Endothelial cell (in vitro differentiated cells): ENCODE measurements around the gene SOX12. TPM values are rescaled to one million over a fixed set of nuclear protein-coding genes. Genes with fewer than 3 reads are reported as not detected.

Source experiments
- DNase-seq: peaks from one replicate; pipeline ENCODE4 v3.0.0; 2021; ENCODE audit warnings: low spot score
- H3K27ac Mint-ChIP-seq: one replicate; pipeline ENCODE4 v1.8.0; 2021; ENCODE audit warnings: mixed read lengths, inconsistent platforms; ENCODE audit not compliant: unreplicated experiment
- H3K27me3 Mint-ChIP-seq: one replicate; pipeline ENCODE4 v1.8.0; 2021; ENCODE audit warnings: mild to moderate bottlenecking, moderate library complexity, mixed read lengths, inconsistent platforms; ENCODE audit not compliant: unreplicated experiment
- H3K36me3 Mint-ChIP-seq: one replicate; pipeline ENCODE4 v1.8.0; 2021; ENCODE audit warnings: mild to moderate bottlenecking, low read depth, mixed read lengths, inconsistent platforms; ENCODE audit not compliant: unreplicated experiment
- H3K4me1 Mint-ChIP-seq: one replicate; pipeline ENCODE4 v1.8.0; 2021; ENCODE audit warnings: mild to moderate bottlenecking, mixed read lengths, inconsistent platforms; ENCODE audit not compliant: unreplicated experiment
- H3K4me3 Mint-ChIP-seq: one replicate; pipeline ENCODE4 v1.8.0; 2021; ENCODE audit warnings: mild to moderate bottlenecking, mixed read lengths, inconsistent platforms; ENCODE audit not compliant: unreplicated experiment
- H3K9me3 Mint-ChIP-seq: one replicate; pipeline ENCODE4 v1.8.0; 2021; ENCODE audit warnings: mixed read lengths, inconsistent platforms; ENCODE audit not compliant: unreplicated experiment
- CTCF ChIP-seq: fragments of 200-600 bp; sonication (generic); IDR thresholded peaks from one replicate; pipeline ENCODE4 v1.5.0; 2021; ENCODE audit warnings: antibody characterized with exemption; ENCODE audit not compliant: unreplicated experiment
- total RNA-seq: library from RNA; stranded (reverse); fragmentation: NEBNext Ultra II Directional; extraction: Animal tissue kit (Norgen Biotek cat#: 25700); gene quantifications from one replicate; pipeline ENCODE4 v1.2.1, GENCODE V29; 2021; ENCODE audit not compliant: unreplicated experiment

Gene SOX12
- total RNA-seq, 1 donor from 2014 or later: 64.7 TPM

GRCh38 chr20:363319-364078, 38.1 kb downstream of the SOX12 start:
- H3K4me1 Mint-ChIP-seq: peaks cover under 1% of the 10 kb centered on the region
- DNase-seq: no peak
- TF ChIP-seq CTCF: no peak
- peaks cover 9% of the 10 kb centered on the region for H3K27me3 Mint-ChIP-seq
- no peaks in the 10 kb centered on the region for H3K9me3 Mint-ChIP-seq
- no peak overlapping the region for H3K4me3 Mint-ChIP-seq
- peaks cover under 1% of the 10 kb centered on the region for H3K36me3 Mint-ChIP-seq
- H3K27ac Mint-ChIP-seq: no peak overlapping the region

- Mint-ChIP-seq H3K4me1 (peaks cover 11% of the 10 kb centered on the region), H3K27ac (no peak overlapping the region), H3K36me3 (peaks cover 9% of the 10 kb centered on the region), H3K9me3 (no peaks in the 10 kb centered on the region), H3K4me3 (no peak overlapping the region), H3K27me3 (peaks cover 11% of the 10 kb centered on the region)
- no peak for TF ChIP-seq CTCF
- DNase-seq: no peak
Measured at GRCh38 chr20:364905-365794, 39.8 kb downstream of the SOX12 start.

- H3K9me3 Mint-ChIP-seq: no peaks in the 10 kb centered on the region
- H3K36me3 Mint-ChIP-seq: peaks cover 9% of the 10 kb centered on the region
- no peak for TF ChIP-seq CTCF
- no peak for DNase-seq
- H3K4me3 Mint-ChIP-seq: no peak overlapping the region
- H3K4me1 Mint-ChIP-seq: peaks cover 21% of the 10 kb centered on the region
- no peak overlapping the region for H3K27ac Mint-ChIP-seq
- peaks cover 11% of the 10 kb centered on the region for H3K27me3 Mint-ChIP-seq
Measured at GRCh38 chr20:366041-366718, 40.8 kb downstream of the SOX12 start.

GRCh38 chr20:366719-367485, 41.5 kb downstream of the SOX12 start:
- no peak overlapping the region for H3K4me3 Mint-ChIP-seq
- peaks cover 11% of the 10 kb centered on the region for H3K27me3 Mint-ChIP-seq
- H3K36me3 Mint-ChIP-seq: peaks cover 9% of the 10 kb centered on the region
- TF ChIP-seq CTCF: no peak
- H3K4me1 Mint-ChIP-seq: peaks cover 28% of the 10 kb centered on the region
- no peak for DNase-seq
- no peaks in the 10 kb centered on the region for H3K9me3 Mint-ChIP-seq
- H3K27ac Mint-ChIP-seq: no peak overlapping the region
